ENCODE results near the gene ANTXR1. TPM values are rescaled to one million over a fixed set of nuclear protein-coding genes. Genes with fewer than 3 reads are reported as not detected.

ANTXR1 gene
- total RNA-seq, 1 donor from 2014 or later, result 81.2 TPM

- DNase-seq (no peak), ATAC-seq (no peak)
- no peak for TF ChIP-seq CTCF (IDR thresholded peaks at IDR 0.05)
- Histone ChIP-seq H3K27me3 (no peaks in the 10 kb centered on the region), H3K36me3 (no peaks in the 10 kb centered on the region), H3K4me3 (no peak overlapping the region), H3K9me3 (no peaks in the 10 kb centered on the region), H3K27ac (no peak overlapping the region), H3K4me1 (peaks cover 21% of the 10 kb centered on the region)
- intact Hi-C loops (cut with DNase I), result no loop called here
These were observed 52.9 kb downstream of the ANTXR1 start for GRCh38 chr2:69065735-69066336.

GRCh38 chr2:69067026-69067630, 54.1 kb downstream of the ANTXR1 start:
- H3K36me3 ChIP-seq, result no peaks in the 10 kb centered on the region
- no peaks in the 10 kb centered on the region for H3K27me3 ChIP-seq
- H3K27ac ChIP-seq, result no peak overlapping the region
- H3K4me1 ChIP-seq, result peaks cover 9% of the 10 kb centered on the region
- no peaks in the 10 kb centered on the region for H3K9me3 ChIP-seq
- intact Hi-C loops (cut with DNase I), result no loop called here
- no peak overlapping the region for H3K4me3 ChIP-seq
- TF ChIP-seq CTCF (IDR thresholded peaks at IDR 0.05), result no peak
- ATAC-seq (no peak), DNase-seq (no peak)

- TF ChIP-seq CTCF (IDR thresholded peaks at IDR 0.05), result no peak
- ATAC-seq, result no peak
- Histone ChIP-seq H3K9me3 (no peaks in the 10 kb centered on the region), H3K27me3 (no peaks in the 10 kb centered on the region), H3K4me1 (peaks cover 9% of the 10 kb centered on the region), H3K4me3 (no peak overlapping the region), H3K27ac (no peak overlapping the region), H3K36me3 (no peaks in the 10 kb centered on the region)
- intact Hi-C loops (cut with DNase I), result no loop called here
- DNase-seq, result no peak
These were observed 54.9 kb downstream of the ANTXR1 start for GRCh38 chr2:69067866-69068265.

GRCh38 chr2:69070969-69071368, 58.0 kb downstream of the ANTXR1 start:
- no peak overlapping the region for H3K4me3 ChIP-seq
- H3K27ac ChIP-seq, result no peak overlapping the region
- intact Hi-C loops (cut with DNase I), result no loop called here
- H3K4me1 ChIP-seq, result peaks cover 9% of the 10 kb centered on the region
- ATAC-seq (no peak), DNase-seq (no peak)
- H3K27me3 ChIP-seq, result no peaks in the 10 kb centered on the region
- H3K9me3 ChIP-seq, result no peaks in the 10 kb centered on the region
- no peak for TF ChIP-seq CTCF (IDR thresholded peaks at IDR 0.05)
- H3K36me3 ChIP-seq, result peaks cover 4% of the 10 kb centered on the region

- Histone ChIP-seq H3K9me3 (no peaks in the 10 kb centered on the region), H3K4me3 (no peak overlapping the region), H3K4me1 (no peaks in the 10 kb centered on the region), H3K27me3 (no peaks in the 10 kb centered on the region), H3K36me3 (peaks cover 19% of the 10 kb centered on the region), H3K27ac (no peak overlapping the region)
- intact Hi-C loops (cut with DNase I), result no loop called here
- DNase-seq (no peak), ATAC-seq (no peak)
- no peak for TF ChIP-seq CTCF (IDR thresholded peaks at IDR 0.05)
These were observed 61.1 kb downstream of the ANTXR1 start for GRCh38 chr2:69073928-69074570.
